MCF 10A (cell line): ENCODE results near the gene RPS15. TPM values are rescaled to one million over a fixed set of nuclear protein-coding genes. Genes with fewer than 3 reads are reported as not detected.
A peak's percentile ranks its signal among the peaks of the same experiment; 100 is the strongest.

Experiments
- BruUV-seq: library from RNA; stranded (reverse); fragments of 400-500 nt; replicated peaks from 2 replicates; lab custom pipeline; 2021; lab: Mats Ljungman, UMichigan
- CTCF ChIA-PET: fragments of 300-600 bp; sonication (Branson Sonifier 250); formaldehyde crosslinking; extraction: SDS; loops from one replicate; lab custom pipeline; 2021; ENCODE audit warnings: antibody characterized with exemption, inconsistent platforms; lab: Yijun Ruan, JAX
- POLR2A ChIA-PET: fragments of 300-600, 350-650 bp; sonication (Branson Sonifier 250); formaldehyde crosslinking; extraction: SDS; loops from one replicate; lab custom pipeline; 2020; ENCODE audit warnings: antibody characterized with exemption, inconsistent platforms; lab: Yijun Ruan, JAX
- DNase-seq: peaks from one replicate; pipeline ENCODE4 v3.0.0-alpha.2; 2018; ENCODE audit not compliant: unreplicated experiment
- H3K27ac Mint-ChIP-seq: one replicate; pipeline ENCODE4 v1.8.0; 2022; ENCODE audit warnings: mild to moderate bottlenecking, low read depth, mixed read lengths; ENCODE audit not compliant: unreplicated experiment
- H3K27me3 Mint-ChIP-seq: one replicate; pipeline ENCODE4 v1.8.0; 2022; ENCODE audit warnings: mixed read lengths; ENCODE audit not compliant: insufficient read depth, unreplicated experiment
- H3K36me3 Mint-ChIP-seq: one replicate; pipeline ENCODE4 v1.8.0; 2022; ENCODE audit warnings: mild to moderate bottlenecking, moderate library complexity, mixed read lengths; ENCODE audit not compliant: insufficient read depth, unreplicated experiment
- H3K4me1 Mint-ChIP-seq: one replicate; pipeline ENCODE4 v1.8.0; 2022; ENCODE audit warnings: mixed read lengths; ENCODE audit not compliant: insufficient read depth, unreplicated experiment
- H3K4me3 Mint-ChIP-seq: one replicate; pipeline ENCODE4 v1.8.0; 2022; ENCODE audit warnings: mild to moderate bottlenecking, moderate library complexity, mixed read lengths; ENCODE audit not compliant: unreplicated experiment
- H3K9me3 Mint-ChIP-seq: one replicate; pipeline ENCODE4 v1.8.0; 2022; ENCODE audit warnings: mixed read lengths; ENCODE audit not compliant: unreplicated experiment
- intact Hi-C: fragments of 100-400 bp; cut with micrococcal nuclease; formaldehyde crosslinking; loops from 2 replicates; pipeline ENCODE4 v1.14.1; 2022
- total RNA-seq: library from RNA; stranded (reverse); gene quantifications from 2 replicates; pipeline ENCODE4 v1.2.3, GENCODE V29; 2022
- TF ChIP-seq, protein P1 (sequence below): fragments of 200-600 bp; IDR thresholded peaks from one replicate; pipeline ENCODE4 v1.8.0; 2022; ENCODE audit warnings: antibody characterized with exemption, mild to moderate bottlenecking; ENCODE audit not compliant: unreplicated experiment

RPS15 gene
- total RNA-seq, 1 experiment from 2014 or later = 1,168 TPM

DNA sequence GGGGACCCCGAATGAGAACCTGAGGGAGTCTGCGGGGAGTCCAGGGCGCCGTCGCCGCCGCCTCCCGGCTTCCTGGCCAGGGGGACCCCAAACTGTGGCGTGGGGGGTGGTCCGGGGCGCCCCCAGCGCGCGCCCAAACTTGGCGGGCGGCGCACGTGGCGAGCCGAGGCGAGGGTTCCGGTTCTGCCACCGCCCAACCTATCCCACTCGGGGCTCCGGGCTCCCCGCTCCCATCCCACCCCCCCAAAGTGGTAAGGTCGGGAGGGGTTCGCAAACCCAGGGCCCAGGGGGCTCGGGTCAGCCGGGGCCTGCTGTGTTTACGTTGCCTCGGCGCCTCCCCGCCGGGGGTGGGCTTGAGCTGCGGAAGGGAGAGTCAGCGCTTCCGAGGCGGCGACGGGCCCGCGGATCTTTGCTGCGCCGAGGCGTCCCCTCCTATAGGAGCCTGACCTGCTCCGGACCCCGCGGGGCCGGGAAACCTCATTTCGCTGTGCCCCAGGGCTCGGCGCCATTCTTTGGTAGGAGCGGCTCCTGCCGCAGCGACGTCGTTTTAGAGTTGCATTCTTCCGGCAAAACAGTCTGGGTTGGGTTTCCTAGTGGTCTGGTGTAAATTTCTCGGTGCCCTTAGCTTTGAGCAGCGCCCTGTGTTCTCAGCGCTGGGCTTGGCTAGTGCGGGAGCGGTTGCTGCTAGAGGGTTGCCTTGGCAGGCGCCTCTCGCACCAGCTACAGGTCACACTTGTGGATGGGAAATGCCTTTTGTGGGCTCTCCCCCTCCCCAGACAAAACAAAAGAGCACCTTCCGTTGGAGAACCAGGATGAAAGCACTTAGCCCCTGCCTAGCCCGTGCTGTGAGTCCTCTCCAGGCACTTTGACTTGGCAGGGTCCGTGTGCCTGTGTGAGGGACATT lies 29.6 kb upstream of the RPS15 start:
- intact Hi-C loops = no loop called here
- TSS peak; percentile 35 for BruUV-seq
- DNase-seq = peak; percentile 35
- Mint-ChIP-seq H3K9me3 (no peaks in the 10 kb centered on the region), H3K36me3 (peaks cover 22% of the 10 kb centered on the region), H3K27me3 (no peaks in the 10 kb centered on the region), H3K4me1 (peaks cover 24% of the 10 kb centered on the region), H3K27ac (peak overlapping the region; percentile 85), H3K4me3 (peak overlapping the region; percentile 88)
- POLR2A ChIA-PET = interaction anchor here (0.9 to 2.3 kb wide), 4 partner anchors 26 to 167 kb away, joined by 3 to 10 read pairs (median 4); partner anchors contain the start of genes ATP5F1D and FAM174C
- TF ChIP-seq, protein P1, sequence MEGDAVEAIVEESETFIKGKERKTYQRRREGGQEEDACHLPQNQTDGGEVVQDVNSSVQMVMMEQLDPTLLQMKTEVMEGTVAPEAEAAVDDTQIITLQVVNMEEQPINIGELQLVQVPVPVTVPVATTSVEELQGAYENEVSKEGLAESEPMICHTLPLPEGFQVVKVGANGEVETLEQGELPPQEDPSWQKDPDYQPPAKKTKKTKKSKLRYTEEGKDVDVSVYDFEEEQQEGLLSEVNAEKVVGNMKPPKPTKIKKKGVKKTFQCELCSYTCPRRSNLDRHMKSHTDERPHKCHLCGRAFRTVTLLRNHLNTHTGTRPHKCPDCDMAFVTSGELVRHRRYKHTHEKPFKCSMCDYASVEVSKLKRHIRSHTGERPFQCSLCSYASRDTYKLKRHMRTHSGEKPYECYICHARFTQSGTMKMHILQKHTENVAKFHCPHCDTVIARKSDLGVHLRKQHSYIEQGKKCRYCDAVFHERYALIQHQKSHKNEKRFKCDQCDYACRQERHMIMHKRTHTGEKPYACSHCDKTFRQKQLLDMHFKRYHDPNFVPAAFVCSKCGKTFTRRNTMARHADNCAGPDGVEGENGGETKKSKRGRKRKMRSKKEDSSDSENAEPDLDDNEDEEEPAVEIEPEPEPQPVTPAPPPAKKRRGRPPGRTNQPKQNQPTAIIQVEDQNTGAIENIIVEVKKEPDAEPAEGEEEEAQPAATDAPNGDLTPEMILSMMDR = no peak
- CTCF ChIA-PET = no interaction called here

DNA sequence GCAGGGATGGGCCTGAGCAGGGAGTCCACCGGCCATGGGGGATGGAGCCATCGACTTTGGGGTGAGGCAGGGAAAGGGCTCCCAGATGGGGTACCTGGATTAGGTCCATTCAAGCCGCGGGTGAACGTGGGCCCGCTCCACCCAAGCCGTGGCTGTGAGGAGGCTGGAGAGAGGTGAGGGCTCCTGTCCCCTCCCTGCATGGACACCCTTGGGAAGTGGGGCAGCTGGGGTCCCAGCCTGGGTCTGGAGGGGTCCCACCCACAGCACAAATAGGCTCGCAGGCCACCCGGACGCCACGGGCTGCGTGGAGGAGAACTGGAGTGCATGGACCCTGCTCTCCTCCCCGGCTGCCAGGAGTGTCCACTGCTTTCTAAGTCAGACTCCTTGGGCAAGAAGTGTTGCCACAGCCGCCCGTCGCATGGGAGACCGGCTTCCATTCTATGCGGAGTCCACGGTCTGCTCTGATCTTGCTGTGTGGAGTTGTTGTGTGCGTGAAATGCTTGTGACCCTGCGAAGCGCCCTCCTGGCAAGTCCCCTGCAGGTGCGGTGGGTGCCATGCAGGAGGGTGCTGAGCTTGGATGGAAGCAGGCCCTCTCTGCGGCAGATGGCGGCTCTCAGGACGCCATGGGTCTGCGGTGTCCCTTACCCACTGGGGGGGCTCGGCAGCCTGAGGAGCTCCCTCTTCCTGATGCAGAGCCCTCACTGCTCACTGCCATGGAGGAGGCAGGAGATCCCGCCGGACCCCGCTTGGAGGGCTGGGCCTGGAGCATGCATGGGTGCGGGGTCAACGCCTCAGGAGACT lies 28.8 kb upstream of the RPS15 start:
- no peak for DNase-seq
- Mint-ChIP-seq H3K4me1 (peaks cover 24% of the 10 kb centered on the region), H3K9me3 (no peaks in the 10 kb centered on the region), H3K4me3 (peak overlapping the region; percentile 88), H3K27me3 (no peaks in the 10 kb centered on the region), H3K27ac (peak overlapping the region; percentile 85), H3K36me3 (peaks cover 22% of the 10 kb centered on the region)
- intact Hi-C loops = no loop called here
- ChIA-PET CTCF (interaction anchor here (0.6 kb wide), 2 partner anchors 27 to 49 kb away, joined by 4 read pairs; no protein-coding TSS in a partner anchor), POLR2A (interaction anchor here (0.6 to 2.3 kb wide), 6 partner anchors 25 to 722 kb away, joined by 3 to 10 read pairs (median 4); partner anchors contain the start of genes ATP5F1D and FAM174C)
- TF ChIP-seq, protein P1 = no peak
- BruUV-seq = no TSS peak

DNA sequence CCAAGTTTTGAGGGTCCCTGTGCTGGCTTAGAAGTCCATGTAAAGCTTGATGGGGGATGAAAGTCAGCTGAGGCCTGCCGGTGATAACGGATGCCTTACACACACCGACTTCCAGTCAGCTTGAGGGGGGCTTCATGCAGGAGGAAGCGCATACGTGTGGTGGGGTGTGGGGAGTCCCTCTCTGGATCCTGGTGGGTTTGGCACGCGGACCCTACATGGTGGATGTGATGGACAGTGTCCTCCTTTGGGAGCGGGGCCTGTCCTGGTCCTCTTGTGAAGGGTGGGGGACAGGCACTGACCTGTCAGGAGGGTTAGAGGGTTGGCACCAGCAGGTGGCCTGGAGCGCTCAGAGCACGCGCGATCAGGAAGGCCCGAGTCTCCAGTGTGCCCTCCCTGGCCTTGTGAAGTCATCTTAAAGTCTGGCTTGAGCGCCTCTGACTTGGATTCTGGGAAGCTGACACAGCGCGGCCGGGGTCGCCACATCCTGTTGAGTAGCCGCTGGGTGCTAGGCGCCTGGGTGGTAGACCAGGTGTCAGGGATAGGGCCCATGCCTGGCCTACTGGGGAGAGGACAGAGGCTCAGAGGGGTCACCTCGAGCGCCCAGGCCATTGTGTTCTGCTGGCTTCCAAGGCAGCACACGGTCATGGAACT lies 27.9 kb upstream of the RPS15 start:
- TF ChIP-seq, protein P1 = no peak
- peaks cover 29% of the 10 kb centered on the region for H3K4me1 Mint-ChIP-seq
- intact Hi-C loops = no loop called here
- ChIA-PET CTCF (interaction anchor here (0.6 kb wide), 2 partner anchors 26 to 50 kb away, joined by 4 read pairs; no protein-coding TSS in a partner anchor), POLR2A (interaction anchor here (0.9 to 2.3 kb wide), 2 partner anchors 26 to 27 kb away, joined by 6 to 10 read pairs; no protein-coding TSS in a partner anchor)
- no peak for DNase-seq
- H3K27ac Mint-ChIP-seq = peak overlapping the region; percentile 85
- BruUV-seq = no TSS peak
- H3K36me3 Mint-ChIP-seq = peaks cover 28% of the 10 kb centered on the region
- H3K9me3 Mint-ChIP-seq = no peaks in the 10 kb centered on the region
- H3K27me3 Mint-ChIP-seq = no peaks in the 10 kb centered on the region
- peak overlapping the region; percentile 88 for H3K4me3 Mint-ChIP-seq
